HG02870 (cell line): ENCODE results near the gene HBA2.
"Not testable (repeated sequence)": the region's sequence is repeated elsewhere in the genome, so short reads cannot be mapped to it uniquely, and the experiment has no call there.

Experiments
- ATAC-seq: cut with Tn5 transposase; IDR thresholded peaks from one replicate; pipeline ENCODE4 v1.9.1; 2021; ENCODE audit warnings: mild to moderate bottlenecking, moderate library complexity; ENCODE audit not compliant: unreplicated experiment

The HBA2 gene

DNA sequence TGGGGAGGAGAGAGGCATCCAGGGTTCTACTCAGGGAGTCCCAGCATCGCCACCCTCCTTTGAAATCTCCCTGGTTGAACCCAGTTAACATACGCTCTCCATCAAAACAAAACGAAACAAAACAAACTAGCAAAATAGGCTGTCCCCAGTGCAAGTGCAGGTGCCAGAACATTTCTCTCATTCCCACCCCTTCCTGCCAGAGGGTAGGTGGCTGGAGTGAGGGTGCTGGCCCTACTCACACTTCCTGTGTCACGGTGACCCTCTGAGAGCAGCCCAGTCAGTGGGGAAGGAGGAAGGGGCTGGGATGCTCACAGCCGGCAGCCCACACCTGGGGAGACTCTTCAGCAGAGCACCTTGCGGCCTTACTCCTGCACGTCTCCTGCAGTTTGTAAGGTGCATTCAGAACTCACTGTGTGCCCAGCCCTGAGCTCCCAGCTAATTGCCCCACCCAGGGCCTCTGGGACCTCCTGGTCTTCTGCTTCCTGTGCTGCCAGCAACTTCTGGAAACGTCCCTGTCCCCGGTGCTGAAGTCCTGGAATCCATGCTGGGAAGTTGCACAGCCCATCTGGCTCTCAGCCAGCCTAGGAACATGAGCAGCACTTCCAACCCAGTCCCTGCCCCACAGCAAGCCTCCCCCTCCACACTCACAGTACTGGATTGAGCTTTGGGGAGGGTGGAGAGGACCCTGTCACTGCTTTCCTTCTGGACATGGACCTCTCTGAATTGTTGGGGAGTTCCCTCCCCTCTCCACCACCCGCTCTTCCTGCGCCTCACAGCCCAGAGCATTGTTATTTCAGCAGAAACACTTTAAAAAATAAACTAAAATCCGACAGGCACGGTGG lies 1.5 kb downstream of the HBA2 start:
- ATAC-seq = not testable (repeated sequence)

DNA sequence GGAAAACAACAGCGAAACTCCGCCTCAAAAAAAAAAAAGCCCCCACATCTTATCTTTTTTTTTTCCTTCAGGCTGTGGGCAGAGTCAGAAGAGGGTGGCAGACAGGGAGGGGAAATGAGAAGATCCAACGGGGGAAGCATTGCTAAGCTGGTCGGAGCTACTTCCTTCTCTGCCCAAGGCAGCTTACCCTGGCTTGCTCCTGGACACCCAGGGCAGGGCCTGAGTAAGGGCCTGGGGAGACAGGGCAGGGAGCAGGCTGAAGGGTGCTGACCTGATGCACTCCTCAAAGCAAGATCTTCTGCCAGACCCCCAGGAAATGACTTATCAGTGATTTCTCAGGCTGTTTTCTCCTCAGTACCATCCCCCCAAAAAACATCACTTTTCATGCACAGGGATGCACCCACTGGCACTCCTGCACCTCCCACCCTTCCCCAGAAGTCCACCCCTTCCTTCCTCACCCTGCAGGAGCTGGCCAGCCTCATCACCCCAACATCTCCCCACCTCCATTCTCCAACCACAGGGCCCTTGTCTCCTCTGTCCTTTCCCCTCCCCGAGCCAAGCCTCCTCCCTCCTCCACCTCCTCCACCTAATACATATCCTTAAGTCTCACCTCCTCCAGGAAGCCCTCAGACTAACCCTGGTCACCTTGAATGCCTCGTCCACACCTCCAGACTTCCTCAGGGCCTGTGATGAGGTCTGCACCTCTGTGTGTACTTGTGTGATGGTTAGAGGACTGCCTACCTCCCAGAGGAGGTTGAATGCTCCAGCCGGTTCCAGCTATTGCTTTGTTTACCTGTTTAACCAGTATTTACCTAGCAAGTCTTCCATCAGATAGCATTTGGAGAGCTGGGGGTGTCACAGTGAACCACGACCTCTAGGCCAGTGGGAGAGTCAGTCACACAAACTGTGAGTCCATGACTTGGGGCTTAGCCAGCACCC lies 2.6 kb downstream of the HBA2 start:
- no peak for ATAC-seq

DNA sequence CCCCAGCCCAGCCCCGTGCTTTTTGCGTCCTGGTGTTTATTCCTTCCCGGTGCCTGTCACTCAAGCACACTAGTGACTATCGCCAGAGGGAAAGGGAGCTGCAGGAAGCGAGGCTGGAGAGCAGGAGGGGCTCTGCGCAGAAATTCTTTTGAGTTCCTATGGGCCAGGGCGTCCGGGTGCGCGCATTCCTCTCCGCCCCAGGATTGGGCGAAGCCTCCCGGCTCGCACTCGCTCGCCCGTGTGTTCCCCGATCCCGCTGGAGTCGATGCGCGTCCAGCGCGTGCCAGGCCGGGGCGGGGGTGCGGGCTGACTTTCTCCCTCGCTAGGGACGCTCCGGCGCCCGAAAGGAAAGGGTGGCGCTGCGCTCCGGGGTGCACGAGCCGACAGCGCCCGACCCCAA lies 3.3 kb downstream of the HBA2 start:
- not testable (repeated sequence) for ATAC-seq

DNA sequence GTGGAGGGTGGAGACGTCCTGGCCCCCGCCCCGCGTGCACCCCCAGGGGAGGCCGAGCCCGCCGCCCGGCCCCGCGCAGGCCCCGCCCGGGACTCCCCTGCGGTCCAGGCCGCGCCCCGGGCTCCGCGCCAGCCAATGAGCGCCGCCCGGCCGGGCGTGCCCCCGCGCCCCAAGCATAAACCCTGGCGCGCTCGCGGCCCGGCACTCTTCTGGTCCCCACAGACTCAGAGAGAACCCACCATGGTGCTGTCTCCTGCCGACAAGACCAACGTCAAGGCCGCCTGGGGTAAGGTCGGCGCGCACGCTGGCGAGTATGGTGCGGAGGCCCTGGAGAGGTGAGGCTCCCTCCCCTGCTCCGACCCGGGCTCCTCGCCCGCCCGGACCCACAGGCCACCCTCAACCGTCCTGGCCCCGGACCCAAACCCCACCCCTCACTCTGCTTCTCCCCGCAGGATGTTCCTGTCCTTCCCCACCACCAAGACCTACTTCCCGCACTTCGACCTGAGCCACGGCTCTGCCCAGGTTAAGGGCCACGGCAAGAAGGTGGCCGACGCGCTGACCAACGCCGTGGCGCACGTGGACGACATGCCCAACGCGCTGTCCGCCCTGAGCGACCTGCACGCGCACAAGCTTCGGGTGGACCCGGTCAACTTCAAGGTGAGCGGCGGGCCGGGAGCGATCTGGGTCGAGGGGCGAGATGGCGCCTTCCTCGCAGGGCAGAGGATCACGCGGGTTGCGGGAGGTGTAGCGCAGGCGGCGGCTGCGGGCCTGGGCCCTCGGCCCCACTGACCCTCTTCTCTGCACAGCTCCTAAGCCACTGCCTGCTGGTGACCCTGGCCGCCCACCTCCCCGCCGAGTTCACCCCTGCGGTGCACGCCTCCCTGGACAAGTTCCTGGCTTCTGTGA lies 4.1 kb downstream of the HBA2 start, which contains the start of gene HBA1:
HBA1 (plus strand) TSS at position 204 of the 906 bp plus-strand sequence; CDS start at position 241, 37 bp downstream.
- not testable (repeated sequence) for ATAC-seq

DNA sequence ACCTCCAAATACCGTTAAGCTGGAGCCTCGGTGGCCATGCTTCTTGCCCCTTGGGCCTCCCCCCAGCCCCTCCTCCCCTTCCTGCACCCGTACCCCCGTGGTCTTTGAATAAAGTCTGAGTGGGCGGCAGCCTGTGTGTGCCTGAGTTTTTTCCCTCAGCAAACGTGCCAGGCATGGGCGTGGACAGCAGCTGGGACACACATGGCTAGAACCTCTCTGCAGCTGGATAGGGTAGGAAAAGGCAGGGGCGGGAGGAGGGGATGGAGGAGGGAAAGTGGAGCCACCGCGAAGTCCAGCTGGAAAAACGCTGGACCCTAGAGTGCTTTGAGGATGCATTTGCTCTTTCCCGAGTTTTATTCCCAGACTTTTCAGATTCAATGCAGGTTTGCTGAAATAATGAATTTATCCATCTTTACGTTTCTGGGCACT lies 4.7 kb downstream of the HBA2 start:
- ATAC-seq = no peak

DNA sequence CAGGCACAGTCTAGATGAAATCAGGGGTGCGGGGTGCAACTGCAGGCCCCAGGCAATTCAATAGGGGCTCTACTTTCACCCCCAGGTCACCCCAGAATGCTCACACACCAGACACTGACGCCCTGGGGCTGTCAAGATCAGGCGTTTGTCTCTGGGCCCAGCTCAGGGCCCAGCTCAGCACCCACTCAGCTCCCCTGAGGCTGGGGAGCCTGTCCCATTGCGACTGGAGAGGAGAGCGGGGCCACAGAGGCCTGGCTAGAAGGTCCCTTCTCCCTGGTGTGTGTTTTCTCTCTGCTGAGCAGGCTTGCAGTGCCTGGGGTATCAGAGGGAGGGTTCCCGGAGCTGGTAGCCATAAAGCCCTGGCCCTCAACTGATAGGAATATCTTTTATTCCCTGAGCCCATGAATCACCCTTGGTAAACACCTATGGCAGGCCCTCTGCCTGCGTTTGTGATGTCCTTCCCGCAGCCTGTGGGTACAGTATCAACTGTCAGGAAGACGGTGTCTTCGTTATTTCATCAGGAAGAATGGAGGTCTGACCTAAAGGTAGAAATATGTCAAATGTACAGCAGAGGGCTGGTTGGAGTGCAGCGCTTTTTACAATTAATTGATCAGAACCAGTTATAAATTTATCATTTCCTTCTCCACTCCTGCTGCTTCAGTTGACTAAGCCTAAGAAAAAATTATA lies 5.4 kb downstream of the HBA2 start:
- no peak for ATAC-seq

DNA sequence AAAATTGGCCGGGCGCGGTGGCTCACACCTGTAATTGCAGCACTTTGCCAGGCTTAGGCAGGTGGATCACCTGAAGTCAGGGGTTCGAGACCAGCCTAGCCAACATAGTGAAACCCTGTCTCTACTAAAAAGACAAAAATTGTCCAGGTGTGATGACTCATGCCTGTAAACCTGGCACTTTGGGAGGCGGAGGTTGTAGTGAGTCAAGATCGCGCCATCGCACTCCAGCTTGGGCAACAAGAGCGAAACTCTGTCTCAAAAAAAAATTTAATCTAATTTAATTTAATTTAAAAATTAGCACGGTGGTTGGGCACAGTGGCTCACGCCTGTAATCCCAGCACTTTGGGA lies 6.0 kb downstream of the HBA2 start:
- ATAC-seq = no peak

GRCh38 chr16:179211-180092 lies 6.8 kb downstream of the HBA2 start:
- ATAC-seq = no peak

DNA sequence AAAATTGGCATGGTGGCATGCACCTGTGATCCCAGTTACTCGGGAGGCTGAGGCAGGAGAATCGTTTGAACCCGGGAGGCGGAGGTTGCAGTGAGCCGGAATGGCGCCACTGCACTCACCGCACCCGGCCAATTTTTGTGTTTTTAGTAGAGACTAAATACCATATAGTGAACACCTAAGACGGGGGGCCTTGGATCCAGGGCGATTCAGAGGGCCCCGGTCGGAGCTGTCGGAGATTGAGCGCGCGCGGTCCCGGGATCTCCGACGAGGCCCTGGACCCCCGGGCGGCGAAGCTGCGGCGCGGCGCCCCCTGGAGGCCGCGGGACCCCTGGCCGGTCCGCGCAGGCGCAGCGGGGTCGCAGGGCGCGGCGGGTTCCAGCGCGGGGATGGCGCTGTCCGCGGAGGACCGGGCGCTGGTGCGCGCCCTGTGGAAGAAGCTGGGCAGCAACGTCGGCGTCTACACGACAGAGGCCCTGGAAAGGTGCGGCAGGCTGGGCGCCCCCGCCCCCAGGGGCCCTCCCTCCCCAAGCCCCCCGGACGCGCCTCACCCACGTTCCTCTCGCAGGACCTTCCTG lies 7.5 kb downstream of the HBA2 start, which contains the start of gene HBQ1:
HBQ1 (plus strand) TSS at position 359 of the 575 bp plus-strand sequence; CDS start at position 387, 28 bp downstream.
- no peak for ATAC-seq

- ATAC-seq = no peak
These were observed 8.2 kb downstream of the HBA2 start for GRCh38 chr16:180681-181564.

GRCh38 chr16:181565-182021 lies 8.9 kb downstream of the HBA2 start:
- no peak for ATAC-seq

GRCh38 chr16:183005-183404 lies 10.3 kb downstream of the HBA2 start:
- no peak for ATAC-seq

GRCh38 chr16:185213-185612 lies 12.5 kb downstream of the HBA2 start:
- ATAC-seq = no peak

- ATAC-seq = no peak
These were observed 13.0 kb downstream of the HBA2 start for GRCh38 chr16:185691-186090.

DNA sequence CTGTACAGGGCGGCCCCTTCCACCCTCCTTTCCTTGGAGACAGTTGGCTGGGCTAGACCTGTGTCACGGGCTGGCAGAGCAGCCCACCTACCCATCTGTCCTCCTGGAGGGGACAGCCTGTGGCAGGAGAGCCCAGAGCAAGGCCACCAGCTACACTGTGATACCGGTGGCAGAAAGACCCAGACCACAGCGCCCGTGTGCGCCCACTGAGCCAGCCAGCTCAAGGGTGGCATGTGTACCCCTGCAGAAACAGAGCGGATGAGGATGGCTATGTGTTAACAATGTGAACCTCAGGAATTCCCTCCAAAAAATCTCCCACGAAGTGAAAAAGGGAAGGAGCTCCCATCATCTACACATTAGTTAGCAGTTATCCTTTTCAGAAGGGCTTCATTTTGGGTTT lies 14.7 kb downstream of the HBA2 start:
- ATAC-seq = no peak

DNA sequence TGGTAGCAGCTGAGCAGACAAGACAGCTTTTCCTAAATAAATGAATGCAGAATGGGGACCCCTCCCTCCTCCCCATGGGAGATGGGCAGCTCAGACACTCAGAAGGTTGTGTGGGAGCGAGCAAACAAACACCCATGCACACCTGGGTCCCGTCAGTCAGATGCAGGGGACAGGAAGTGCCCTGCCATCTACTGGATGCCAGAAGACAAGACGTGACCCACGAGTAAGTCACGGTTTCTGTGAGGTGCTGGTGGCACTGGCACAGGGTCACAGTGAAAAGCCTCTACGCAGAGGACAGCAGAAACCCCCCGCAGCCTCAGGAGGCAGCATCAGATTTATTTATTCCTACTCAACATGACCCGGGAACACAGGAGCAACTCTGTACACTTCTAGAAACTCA lies 16.0 kb downstream of the HBA2 start:
- ATAC-seq = no peak

DNA sequence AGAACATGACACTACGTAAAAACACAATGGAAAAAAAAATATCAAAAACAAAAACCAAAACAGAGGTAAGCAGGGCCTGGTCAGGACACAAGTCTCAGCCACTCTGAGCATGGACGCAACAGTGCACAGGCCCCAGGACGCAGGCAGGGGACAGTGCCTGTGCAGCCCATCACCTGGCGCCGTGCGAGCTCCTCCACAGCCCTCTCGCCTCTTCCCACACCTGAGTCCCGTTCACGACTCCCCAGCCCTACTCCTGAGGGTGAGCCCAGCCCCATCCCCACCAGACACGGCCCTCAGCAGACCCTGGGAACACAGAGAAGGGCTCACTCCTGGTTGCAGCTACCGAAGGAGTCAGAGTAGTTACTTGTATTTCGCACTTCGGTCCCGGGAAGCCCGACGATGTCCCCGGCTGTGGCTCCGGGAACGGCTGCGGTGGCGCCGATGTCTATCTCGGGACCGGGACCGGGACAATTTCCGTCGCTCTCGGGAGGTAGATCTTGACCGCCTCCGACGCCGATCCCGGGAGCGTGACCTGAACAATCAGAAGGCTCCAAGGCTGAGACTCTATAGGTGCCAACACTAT lies 17.0 kb downstream of the HBA2 start:
- ATAC-seq = no peak
